HEK293T (cell line): ENCODE results near the gene ISLR.

ENCODE experiments used
- ARNT ChIP-seq: fragments of 450-650 bp; IDR thresholded peaks from 2 replicates; pipeline ENCODE4 v1.6.1; 2017; ENCODE audit warnings: mild to moderate bottlenecking
- BHLHE40 ChIP-seq: fragments of 450-650 bp; IDR thresholded peaks from 2 replicates; pipeline ENCODE4 v1.6.1; 2016; ENCODE audit warnings: mild to moderate bottlenecking, moderate library complexity, borderline replicate concordance
- ELF4 ChIP-seq: fragments of 450-650 bp; IDR thresholded peaks from 2 replicates; pipeline ENCODE4 v1.6.1; 2017; ENCODE audit warnings: antibody characterized with exemption
- FOXM1 ChIP-seq: fragments of 450-650 bp; IDR thresholded peaks from 2 replicates; pipeline ENCODE4 v1.6.1; 2017; ENCODE audit warnings: mild to moderate bottlenecking, borderline replicate concordance
- SP1 ChIP-seq: fragments of 450-650 bp; IDR thresholded peaks from 2 replicates; pipeline ENCODE4 v1.6.1; 2017

DNA sequence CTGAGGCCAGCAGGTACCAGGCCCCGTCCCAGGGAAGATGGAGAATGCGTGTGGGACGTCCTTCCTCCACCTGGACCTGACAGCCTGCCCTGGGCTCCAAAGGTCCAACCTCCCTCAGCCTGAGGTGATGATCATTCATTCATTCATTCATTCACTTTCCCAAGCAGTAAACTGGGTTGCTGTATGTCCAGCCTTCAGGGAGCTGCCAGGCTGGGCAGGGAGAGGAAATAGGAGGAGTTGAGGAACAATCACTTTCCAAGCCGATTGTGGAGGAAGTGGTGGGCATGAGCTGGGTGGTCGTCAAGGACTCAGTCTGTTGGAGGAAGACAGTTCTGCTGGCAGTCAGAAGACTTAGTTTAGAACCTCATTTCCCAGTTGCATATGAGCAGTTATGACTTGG lies 52.4 kb downstream of the ISLR start:
- TF ChIP-seq ELF4 (no peak), SP1 (no peak), FOXM1 (no peak), ARNT (no peak), BHLHE40 (no peak)
